ENCODE measurements around the gene RND3.

RND3 gene

GRCh38 chr2:150431561-150432311, 55.7 kb downstream of the RND3 start:
- DNase-seq, result no peak

DNA sequence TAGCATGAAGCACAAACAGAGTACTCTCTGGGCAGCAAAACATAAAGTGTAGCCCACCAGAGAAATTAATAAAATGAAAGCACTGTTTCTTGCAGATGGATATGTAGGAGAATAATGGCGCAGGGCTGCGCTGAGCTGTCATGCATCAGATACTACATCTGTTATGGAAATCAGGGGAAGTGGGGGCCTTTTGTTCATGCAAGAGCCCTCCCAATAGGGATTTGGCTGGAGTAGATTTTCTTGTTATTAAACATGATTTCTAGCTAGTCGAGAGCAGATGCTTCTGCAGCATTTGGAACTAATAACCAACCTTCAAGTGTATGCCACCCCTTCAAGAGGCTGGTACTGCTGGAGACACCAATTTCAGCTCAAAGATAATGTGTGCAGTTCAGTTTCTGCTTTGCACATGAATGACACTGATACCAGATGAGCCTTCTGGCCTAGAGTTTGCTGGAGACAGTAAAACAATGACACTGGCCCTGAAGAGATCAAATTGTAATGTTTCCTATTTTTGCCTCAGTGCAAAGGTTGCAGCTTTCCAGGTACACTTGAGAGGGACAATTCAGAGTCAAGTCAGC, 58.0 kb downstream of the RND3 start:
- DNase-seq, result no peak

GRCh38 chr2:150428641-150429040, 58.8 kb downstream of the RND3 start:
- no peak for DNase-seq

DNA sequence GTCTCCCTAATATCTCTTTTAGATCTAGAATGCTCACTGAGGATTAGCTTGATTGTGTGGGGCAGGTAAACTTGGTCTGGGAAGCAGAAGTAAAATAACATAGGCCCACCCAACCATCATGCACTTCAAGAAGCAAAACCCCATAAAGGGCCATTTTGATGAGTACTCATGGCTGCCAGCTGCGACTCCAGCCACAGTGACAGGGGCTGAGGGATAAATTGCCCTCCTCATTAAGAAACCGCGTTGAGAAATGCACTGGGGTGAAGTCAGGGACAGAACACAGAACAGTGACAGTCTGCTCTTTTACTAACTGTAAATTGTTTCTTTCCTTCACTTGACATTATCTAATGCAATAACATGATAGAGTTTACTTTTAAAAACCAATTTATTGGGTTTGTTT, 60.2 kb downstream of the RND3 start:
- DNase-seq, result no peak

DNA sequence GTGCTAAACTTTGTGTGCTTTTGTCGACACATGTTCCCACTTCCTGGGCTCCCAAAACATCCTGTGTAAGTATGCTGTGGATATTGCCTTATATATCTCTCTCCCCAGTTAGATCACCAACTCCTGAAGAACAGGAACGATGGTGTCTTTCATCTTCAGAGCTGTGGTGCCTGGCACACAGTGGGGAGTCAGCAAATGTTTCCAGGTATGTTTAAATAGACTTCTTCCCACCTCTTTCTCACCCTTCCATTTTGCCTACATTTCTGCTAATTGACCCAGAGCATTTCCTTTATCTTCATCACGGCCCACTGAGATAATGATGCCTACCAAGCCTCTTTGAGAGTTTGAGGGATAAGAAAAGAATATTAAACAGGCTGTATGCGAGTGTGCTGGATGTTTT, 60.7 kb downstream of the RND3 start:
- no peak for DNase-seq

GRCh38 chr2:150426315-150426714, 61.2 kb downstream of the RND3 start:
- no peak for DNase-seq

GRCh38 chr2:150425121-150425955, 62.1 kb downstream of the RND3 start:
- no peak for DNase-seq

- no peak for DNase-seq
Observed at GRCh38 chr2:150424406-150424805, 63.1 kb downstream of the RND3 start.

DNA sequence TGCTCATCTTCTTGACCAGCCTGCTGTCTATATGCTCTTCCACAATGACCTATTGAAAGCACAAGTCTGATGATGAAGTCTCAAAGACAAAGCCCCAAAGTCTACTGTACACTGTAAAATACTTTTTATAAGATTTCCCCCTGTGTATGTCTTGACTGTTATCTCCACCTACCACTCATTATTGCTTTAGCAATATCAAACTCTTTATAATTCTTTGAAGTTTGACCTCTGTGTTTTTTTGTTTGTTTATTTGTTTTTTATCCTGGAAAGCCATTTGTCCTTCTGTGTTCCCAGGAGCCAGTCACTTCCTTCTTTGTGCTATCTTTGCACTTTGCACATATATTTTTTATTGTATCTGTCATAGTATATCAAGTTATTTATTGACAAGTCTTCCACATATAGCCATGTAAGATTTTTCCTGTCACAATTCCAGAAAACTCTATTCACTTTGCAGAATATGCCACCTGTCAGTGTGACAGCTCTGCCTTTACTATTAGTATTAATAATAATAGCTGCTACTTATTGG, 66.3 kb downstream of the RND3 start:
- no peak for DNase-seq

- DNase-seq, result no peak
Observed at GRCh38 chr2:150418916-150419315, 68.6 kb downstream of the RND3 start.

Measured in stimulated activated CD4-positive, alpha-beta T cell treated with anti-CD3 and anti-CD28 coated beads, Interleukin-2, amount 100 ng/mL, for 24 hours (primary cell).